GM12875 (cell line): ENCODE results near the gene MRPL2.

ENCODE experiments used
- H3K4me3 ChIP-seq: one replicate; pipeline ENCODE4 v1.5.1; 2011; ENCODE audit warnings: low read depth, low read length, control low read depth
- TF ChIP-seq, protein P1 (sequence below): IDR thresholded peaks from 2 replicates; pipeline ENCODE4 v1.5.1; 2011; ENCODE audit warnings: low read depth, mild to moderate bottlenecking, control low read depth, inconsistent platforms, low read length, moderate library complexity, borderline replicate concordance; ENCODE audit not compliant: insufficient read depth

MRPL2 gene

GRCh38 chr6:43097098-43097489, 37.9 kb upstream of the MRPL2 start:
- H3K4me3 ChIP-seq: no peak overlapping the region
- TF ChIP-seq, protein P1, sequence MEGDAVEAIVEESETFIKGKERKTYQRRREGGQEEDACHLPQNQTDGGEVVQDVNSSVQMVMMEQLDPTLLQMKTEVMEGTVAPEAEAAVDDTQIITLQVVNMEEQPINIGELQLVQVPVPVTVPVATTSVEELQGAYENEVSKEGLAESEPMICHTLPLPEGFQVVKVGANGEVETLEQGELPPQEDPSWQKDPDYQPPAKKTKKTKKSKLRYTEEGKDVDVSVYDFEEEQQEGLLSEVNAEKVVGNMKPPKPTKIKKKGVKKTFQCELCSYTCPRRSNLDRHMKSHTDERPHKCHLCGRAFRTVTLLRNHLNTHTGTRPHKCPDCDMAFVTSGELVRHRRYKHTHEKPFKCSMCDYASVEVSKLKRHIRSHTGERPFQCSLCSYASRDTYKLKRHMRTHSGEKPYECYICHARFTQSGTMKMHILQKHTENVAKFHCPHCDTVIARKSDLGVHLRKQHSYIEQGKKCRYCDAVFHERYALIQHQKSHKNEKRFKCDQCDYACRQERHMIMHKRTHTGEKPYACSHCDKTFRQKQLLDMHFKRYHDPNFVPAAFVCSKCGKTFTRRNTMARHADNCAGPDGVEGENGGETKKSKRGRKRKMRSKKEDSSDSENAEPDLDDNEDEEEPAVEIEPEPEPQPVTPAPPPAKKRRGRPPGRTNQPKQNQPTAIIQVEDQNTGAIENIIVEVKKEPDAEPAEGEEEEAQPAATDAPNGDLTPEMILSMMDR: no peak

DNA sequence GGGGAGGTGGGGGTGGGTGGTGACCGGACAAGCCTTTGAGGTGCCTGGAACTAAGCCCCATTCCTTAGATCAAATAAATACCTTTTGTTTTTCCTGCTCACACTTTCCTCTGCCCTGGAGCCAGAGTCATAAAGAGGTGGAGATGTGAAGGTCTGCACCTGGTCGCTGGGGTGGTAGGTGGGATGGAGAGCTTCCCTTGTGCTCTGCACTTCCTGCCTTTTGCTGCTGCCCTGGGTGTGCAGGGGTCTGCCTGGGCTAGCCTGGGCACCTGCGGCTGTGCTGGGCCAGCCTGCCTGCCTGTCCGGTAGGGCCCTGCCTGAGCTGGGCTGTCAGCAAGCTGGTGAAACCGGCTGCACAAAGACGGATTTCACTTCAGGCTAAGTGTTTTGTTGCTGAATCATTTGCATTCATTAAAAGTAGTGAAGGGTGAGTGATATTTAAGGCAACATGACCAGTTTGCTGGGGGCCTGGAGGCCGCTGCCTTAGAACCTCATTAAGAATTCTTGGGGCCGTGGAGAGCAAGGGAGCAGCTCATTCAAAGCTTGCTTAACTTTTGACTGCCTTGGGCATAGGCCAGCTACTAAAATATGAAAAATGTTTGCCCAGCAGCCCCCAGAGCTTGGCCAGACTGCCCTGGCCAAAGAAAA, 37.3 kb upstream of the MRPL2 start:
- TF ChIP-seq, protein P1: no peak
- no peak overlapping the region for H3K4me3 ChIP-seq

- no peak overlapping the region for H3K4me3 ChIP-seq
- TF ChIP-seq, protein P1: no peak
Observed at GRCh38 chr6:43095939-43096338, 36.7 kb upstream of the MRPL2 start.

- TF ChIP-seq, protein P1: no peak
- H3K4me3 ChIP-seq: no peak overlapping the region
Observed at GRCh38 chr6:43093436-43094289, 34.4 kb upstream of the MRPL2 start.

GRCh38 chr6:43092635-43093034, 33.4 kb upstream of the MRPL2 start:
- TF ChIP-seq, protein P1: no peak
- H3K4me3 ChIP-seq: no peak overlapping the region

- H3K4me3 ChIP-seq: no peak overlapping the region
- TF ChIP-seq, protein P1: no peak
Observed at GRCh38 chr6:43091436-43091991, 32.3 kb upstream of the MRPL2 start.
